B cell (primary cell): ENCODE measurements around the gene ZNF25. TPM values are rescaled to one million over a fixed set of nuclear protein-coding genes. Genes with fewer than 3 reads are reported as not detected.
A peak's percentile ranks its signal among the peaks of the same experiment; 100 is the strongest.

Experiments used
- ATAC-seq: fragments of 200-7000 bp; cut with Tn5 transposase; one replicate; pipeline ENCODE4 v1.10.0; 2021; ENCODE audit warnings: low read depth, mild to moderate bottlenecking, moderate number of reproducible peaks, moderate library complexity
- CTCF ChIA-PET: fragments of 350-600 bp; sonication (Branson Sonifier 250); formaldehyde crosslinking; loops from one replicate; lab custom pipeline; 2021; ENCODE audit warnings: antibody characterized with exemption, inconsistent platforms; lab: Charles Lee
- POLR2A ChIA-PET: fragments of 350-600 bp; sonication (Branson Sonifier 250); formaldehyde crosslinking; loops from one replicate; lab custom pipeline; 2021; ENCODE audit warnings: antibody characterized with exemption; lab: Charles Lee
- DNase-seq: peaks from one replicate; pipeline ENCODE4 v3.0.0; 2013
- H2AFZ ChIP-seq: 2 replicates; pipeline ENCODE4 v1.6.1; 2012; ENCODE audit warnings: mild to moderate bottlenecking, low read depth, low read length; ENCODE audit not compliant: insufficient read depth, poor library complexity, severe bottlenecking
- H3K27ac ChIP-seq, 2 donors: 1 replicate in 1 of 2; 2 replicates in 1 of 2; pipeline ENCODE4 v1.5.1; 2012 to 2013; ENCODE audit warnings: low read length in 2 of 2, mild to moderate bottlenecking in 2 of 2, moderate library complexity in 1 of 2
- H3K27me3 ChIP-seq, 4 experiments: fragments of 200-600 bp in 1 of 4; sonication (generic) in 1 of 4; replicated peaks in 1 of 4; 1 replicate in 2 of 4; 2 replicates in 2 of 4; pipeline versions ENCODE4 v1.6.1 to v1.7.0; 2013 to 2016; ENCODE audit warnings: low read length in 3 of 4, mild to moderate bottlenecking in 2 of 4, mixed read lengths in 1 of 4, moderate library complexity in 1 of 4; ENCODE audit not compliant: insufficient read depth in 4 of 4, control insufficient read depth in 3 of 4; ENCODE audit errors: control extremely low read depth in 1 of 4
- H3K36me3 ChIP-seq, 2 experiments: replicated peaks in 1 of 2; 1 replicate in 1 of 2; 2 replicates in 1 of 2; pipeline versions ENCODE4 v1.6.1 to v1.7.1; 2013; ENCODE audit warnings: low read length in 1 of 2; ENCODE audit not compliant: insufficient read depth in 2 of 2, control insufficient read depth in 1 of 2; ENCODE audit errors: control extremely low read depth in 1 of 2, extremely low read depth in 1 of 2
- H3K4me1 ChIP-seq, 2 donors: fragments of 200-600 bp in 1 of 2; sonication (generic) in 1 of 2; 1 replicate in 1 of 2; 2 replicates in 1 of 2; pipeline versions ENCODE4 v1.5.1 to v1.6.1; 2013 to 2017; ENCODE audit warnings: low read length in 2 of 2; ENCODE audit not compliant: control insufficient read depth in 2 of 2, insufficient read depth in 2 of 2
- H3K4me2 ChIP-seq: replicated peaks from 2 replicates; pipeline ENCODE3; 2012; ENCODE audit warnings: mild to moderate bottlenecking, low read depth, low read length; ENCODE audit not compliant: poor library complexity, severe bottlenecking
- H3K4me3 ChIP-seq, 5 experiments: fragments of 200-600 bp in 1 of 5; sonication (generic) in 1 of 5; 1 replicate in 3 of 5; 2 replicates in 2 of 5; pipeline versions ENCODE4 v1.5.1 to v1.7.0; 2011 to 2016; ENCODE audit warnings: low read length in 4 of 5, mild to moderate bottlenecking in 4 of 5, low read depth in 2 of 5, control low read depth in 1 of 5, moderate library complexity in 1 of 5; ENCODE audit not compliant: insufficient read depth in 1 of 5; ENCODE audit errors: control extremely low read depth in 1 of 5, extremely low read depth in 1 of 5
- H3K79me2 ChIP-seq: fragments of 200-600 bp; sonication (generic); one replicate; pipeline ENCODE4 v1.6.0; 2016; ENCODE audit warnings: low read length; ENCODE audit not compliant: control insufficient read depth, insufficient read depth
- H3K9ac ChIP-seq: fragments of 200-600 bp; sonication (generic); 2 replicates; pipeline ENCODE4 v1.6.1; 2017; ENCODE audit warnings: mild to moderate bottlenecking, low read length, moderate library complexity
- H3K9me3 ChIP-seq, 3 donors: one replicate each; pipeline versions ENCODE4 v1.6.1 to v1.7.1; 2013; ENCODE audit warnings: low read length in 2 of 3; ENCODE audit not compliant: control insufficient read depth in 2 of 3, insufficient read depth in 1 of 3; ENCODE audit errors: control extremely low read depth in 1 of 3
- H4K20me1 ChIP-seq: 2 replicates; pipeline ENCODE4 v1.6.0; 2012; ENCODE audit warnings: mild to moderate bottlenecking, low read length; ENCODE audit not compliant: insufficient read depth, control insufficient read depth, poor library complexity, severe bottlenecking
- H3K27ac Mint-ChIP-seq: one replicate; pipeline ENCODE4 v1.8.0; 2021; ENCODE audit warnings: mixed read lengths
- H3K27me3 Mint-ChIP-seq: one replicate; pipeline ENCODE4 v1.8.0; 2021; ENCODE audit warnings: mixed read lengths
- H3K4me1 Mint-ChIP-seq: one replicate; pipeline ENCODE4 v1.8.0; 2021; ENCODE audit warnings: mixed read lengths
- H3K4me3 Mint-ChIP-seq: one replicate; pipeline ENCODE4 v1.8.0; 2021; ENCODE audit warnings: mixed read lengths
- H3K9me3 Mint-ChIP-seq: one replicate; pipeline ENCODE4 v1.8.0; 2022; ENCODE audit warnings: mixed read lengths; ENCODE audit not compliant: insufficient read depth
- EZH2 ChIP-seq: IDR thresholded peaks from 2 replicates; pipeline ENCODE4 v1.6.1; 2012; ENCODE audit warnings: borderline replicate concordance, low read depth, mild to moderate bottlenecking, moderate library complexity, low read length; ENCODE audit not compliant: insufficient read depth, poor library complexity, severe bottlenecking
- WGBS: methylation state at CpG from one replicate; pipeline ENCODE4 v1.1.5; 2013; ENCODE audit warnings: missing lambda C conversion rate; ENCODE audit not compliant: insufficient coverage; 5-methylcytosine and 5-hydroxymethylcytosine counted together
- intact Hi-C: fragments of 100-400 bp; cut with micrococcal nuclease; formaldehyde crosslinking; loops from one replicate; pipeline ENCODE4 v1.10.0; 2022
- polyA plus RNA-seq: library from polyadenylated mRNA; depleted of rRNA; stranded (reverse); fragments of >200 nt; gene quantifications from 2 replicates; pipeline ENCODE4 v1.2.3, GENCODE V29; 2012
- total RNA-seq, 2 donors: library from RNA; stranded (reverse); fragments of 120-200 nt in 1 of 2; gene quantifications; 1 replicate in 1 of 2; 2 replicates in 1 of 2; pipeline versions ENCODE4 v1.2.3 to v1.2.4, GENCODE V29; 2013 to 2022
- TF ChIP-seq, protein P1 (sequence below): fragments of 200-600 bp; IDR thresholded peaks from one replicate; pipeline ENCODE4 v1.8.0; 2022; ENCODE audit warnings: antibody characterized with exemption, mild to moderate bottlenecking

ZNF25 gene
- total and polyA plus RNA-seq, 2 donors (not counting 1 experiment from before 2014, with no cell fraction given) = 4.1 to 6.4 TPM

DNA sequence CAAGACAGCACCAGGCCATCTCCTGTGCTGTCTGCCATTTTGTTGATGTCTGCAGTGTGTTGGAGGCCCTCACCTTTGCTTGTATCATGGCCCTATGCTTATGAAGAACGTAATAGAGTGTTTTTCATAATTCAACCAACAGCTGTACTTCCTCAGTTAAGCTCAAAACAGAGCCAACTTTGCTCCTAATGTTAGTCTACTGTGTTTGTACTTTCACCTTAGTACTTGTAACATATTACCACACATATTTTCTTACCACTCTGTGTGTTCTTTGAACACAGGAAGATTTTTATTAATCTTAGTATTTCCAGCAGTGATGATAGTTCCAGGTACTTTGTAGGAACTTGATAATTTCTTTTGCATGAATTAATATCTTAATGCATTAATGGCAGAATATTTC is 39.9 kb upstream of the ZNF25 start:
- Histone ChIP-seq H3K4me1 (peaks cover 7 to 8% of the 10 kb centered on the region in 2 donors), H3K79me2 (peaks cover 65% of the 10 kb centered on the region), H3K9ac (no peak overlapping the region), H3K27me3 (no peaks in the 10 kb centered on the region), H3K4me2 (no peak overlapping the region), H3K4me3 (no peak overlapping the region), H3K27ac (no peak overlapping the region), H3K36me3 (peaks cover 11 to 72% of the 10 kb centered on the region in 2 experiments), H2AFZ (no peak overlapping the region), H3K9me3 (peaks cover 0 to 5% (median 4%) of the 10 kb centered on the region in 3 donors), H4K20me1 (peaks cover 17% of the 10 kb centered on the region)
- intact Hi-C loops = no loop called here
- ChIA-PET CTCF (no interaction called here), POLR2A (no interaction called here)
- no peak for TF ChIP-seq EZH2
- TF ChIP-seq, protein P1, sequence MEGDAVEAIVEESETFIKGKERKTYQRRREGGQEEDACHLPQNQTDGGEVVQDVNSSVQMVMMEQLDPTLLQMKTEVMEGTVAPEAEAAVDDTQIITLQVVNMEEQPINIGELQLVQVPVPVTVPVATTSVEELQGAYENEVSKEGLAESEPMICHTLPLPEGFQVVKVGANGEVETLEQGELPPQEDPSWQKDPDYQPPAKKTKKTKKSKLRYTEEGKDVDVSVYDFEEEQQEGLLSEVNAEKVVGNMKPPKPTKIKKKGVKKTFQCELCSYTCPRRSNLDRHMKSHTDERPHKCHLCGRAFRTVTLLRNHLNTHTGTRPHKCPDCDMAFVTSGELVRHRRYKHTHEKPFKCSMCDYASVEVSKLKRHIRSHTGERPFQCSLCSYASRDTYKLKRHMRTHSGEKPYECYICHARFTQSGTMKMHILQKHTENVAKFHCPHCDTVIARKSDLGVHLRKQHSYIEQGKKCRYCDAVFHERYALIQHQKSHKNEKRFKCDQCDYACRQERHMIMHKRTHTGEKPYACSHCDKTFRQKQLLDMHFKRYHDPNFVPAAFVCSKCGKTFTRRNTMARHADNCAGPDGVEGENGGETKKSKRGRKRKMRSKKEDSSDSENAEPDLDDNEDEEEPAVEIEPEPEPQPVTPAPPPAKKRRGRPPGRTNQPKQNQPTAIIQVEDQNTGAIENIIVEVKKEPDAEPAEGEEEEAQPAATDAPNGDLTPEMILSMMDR = no peak
- no peaks in the 10 kb centered on the region for H3K27me3 Mint-ChIP-seq
- H3K4me1 Mint-ChIP-seq = peaks cover 29% of the 10 kb centered on the region
- ATAC-seq (no peak), DNase-seq (no peak)
- WGBS = no CpG with 5 or more reads among the region's 1 CpG
- no peak overlapping the region for H3K4me3 Mint-ChIP-seq
- no peak overlapping the region for H3K27ac Mint-ChIP-seq
- H3K9me3 Mint-ChIP-seq = peaks cover 2% of the 10 kb centered on the region

DNA sequence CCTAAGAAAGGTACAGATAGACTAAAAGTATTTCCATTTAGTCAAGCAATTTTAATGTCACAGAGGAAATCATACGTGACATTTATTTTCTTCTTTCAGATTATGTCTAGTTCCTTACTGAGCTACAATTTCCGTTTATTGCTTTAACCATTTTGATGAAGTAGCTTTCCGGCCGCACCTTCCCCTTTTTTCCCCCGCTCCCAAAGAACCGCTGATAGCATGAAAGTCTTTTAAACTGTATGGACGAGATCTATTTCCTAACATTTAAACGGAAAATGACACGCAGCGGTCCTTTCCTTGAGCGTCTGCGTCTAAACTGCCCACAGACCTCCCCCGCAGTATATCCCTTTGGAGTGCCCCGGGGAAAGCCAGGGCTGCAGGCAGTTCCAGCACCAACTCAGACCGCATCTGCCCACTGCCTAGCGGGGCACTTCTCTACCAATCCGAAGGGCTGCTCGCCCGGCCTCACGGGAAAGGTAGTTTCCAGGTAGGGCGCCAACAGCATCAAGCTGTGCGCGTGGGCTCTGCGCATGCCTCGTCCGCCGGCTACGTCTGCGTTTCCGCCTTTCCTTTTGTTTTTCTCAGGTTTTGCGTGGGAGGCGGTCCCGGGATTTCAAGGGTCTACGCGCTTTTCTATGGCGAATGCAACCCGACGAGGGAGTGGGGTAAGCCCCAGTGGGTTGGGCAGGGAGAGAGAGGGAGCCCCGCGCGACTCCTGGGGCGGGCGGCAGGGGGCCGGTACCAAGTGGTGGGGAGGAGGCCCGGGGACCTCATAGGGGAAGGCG is 33.9 kb upstream of the ZNF25 start, which contains the start of gene ZNF33A:
Gene ZNF33A, plus strand, starts transcription at position 557 of the 785 bp plus-strand sequence. CDS start 1,667 bp downstream, outside the sequence.
- peaks cover 17% of the 10 kb centered on the region for H4K20me1 ChIP-seq
- WGBS = 1% methylated on average over 43 of the region's 46 CpGs
- peak within 1 kb of the TSS; percentile 99 for H3K27ac ChIP-seq
- H3K79me2 ChIP-seq = peaks cover 41% of the 10 kb centered on the region
- intact Hi-C loops = loop anchor here (1.0 kb wide), 4 partner anchors 28 to 153 kb away; partner anchors contain the start of genes ZNF248, ZNF25 and ZNF37A
- Mint-ChIP-seq H3K27me3 (no peaks in the 10 kb centered on the region), H3K27ac (peak within 1 kb of the TSS; percentile 99), H3K9me3 (no peaks in the 10 kb centered on the region), H3K4me1 (peaks cover 31% of the 10 kb centered on the region), H3K4me3 (peak within 1 kb of the TSS; percentile 80)
- H3K27me3 ChIP-seq = no peaks in the 10 kb centered on the region
- CTCF ChIA-PET = interaction anchor here (0.7 to 3.3 kb wide), 3 partner anchors 34 to 392 kb away, joined by 3 to 31 read pairs (median 3); partner anchors contain the start of genes ZNF25 and ZNF37A
- peak within 1 kb of the TSS; percentile 88 for H2AFZ ChIP-seq
- POLR2A ChIA-PET = interaction anchor here (0.9 to 2.4 kb wide), 2 partner anchors 16 to 34 kb away, joined by 3 to 23 read pairs; partner anchors contain the start of gene ZNF25
- peak; percentile 84 for ATAC-seq
- H3K36me3 ChIP-seq = peaks cover 4 to 21% of the 10 kb centered on the region in 2 experiments
- H3K4me1 ChIP-seq = peaks cover 16 to 17% of the 10 kb centered on the region in 2 donors
- peak; percentile 97 for DNase-seq
- H3K4me3 ChIP-seq = peak within 1 kb of the TSS; percentile 72 to 78 (median 73)
- H3K9ac ChIP-seq = peak within 1 kb of the TSS; percentile 95
- peak within 1 kb of the TSS; percentile 68 for H3K4me2 ChIP-seq
- no peaks in the 10 kb centered on the region for H3K9me3 ChIP-seq
- TF ChIP-seq EZH2 = no peak
- TF ChIP-seq, protein P1 = no peak
